Rectal smooth muscle tissue (tissue), 1 donor: ENCODE measurements around the gene MTMR1.

Experiments
- H3K27ac ChIP-seq: one replicate; pipeline ENCODE4 v1.7.0; 2013; ENCODE audit warnings: low read depth, low read length, inconsistent platforms
- H3K27me3 ChIP-seq: one replicate; pipeline ENCODE4 v1.7.0; 2013; ENCODE audit warnings: low read length; ENCODE audit not compliant: control insufficient read depth, insufficient read depth
- H3K36me3 ChIP-seq: one replicate; pipeline ENCODE4 v1.7.0; 2013; ENCODE audit warnings: low read length; ENCODE audit not compliant: control insufficient read depth, insufficient read depth
- H3K4me1 ChIP-seq: one replicate; pipeline ENCODE4 v1.7.0; 2013; ENCODE audit warnings: low read length; ENCODE audit not compliant: control insufficient read depth, insufficient read depth
- H3K4me3 ChIP-seq: one replicate; pipeline ENCODE4 v1.7.0; 2013; ENCODE audit warnings: low read length
- H3K9ac ChIP-seq: one replicate; pipeline ENCODE4 v1.7.0; 2013; ENCODE audit warnings: low read length

The MTMR1 gene

DNA sequence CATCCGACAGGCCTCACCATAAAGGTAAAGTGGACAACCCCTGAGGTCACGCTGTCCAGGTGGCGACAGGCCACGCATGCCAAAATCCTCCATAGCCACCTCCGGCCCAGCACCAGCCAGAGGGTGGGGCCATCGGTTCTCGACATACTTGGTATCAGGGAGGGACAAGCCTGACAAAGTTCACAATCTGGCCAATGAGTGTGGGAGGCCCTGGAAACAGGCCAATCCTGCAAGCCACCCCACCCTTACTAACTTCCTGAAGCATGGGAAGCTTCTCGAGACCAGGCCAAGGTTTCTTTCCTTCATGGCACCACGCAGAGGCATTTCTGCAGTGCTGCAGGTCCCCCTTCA lies 73.8 kb downstream of the MTMR1 start:
- Histone ChIP-seq H3K27ac (no peak overlapping the region), H3K9ac (no peak overlapping the region), H3K4me3 (no peak overlapping the region), H3K27me3 (no peaks in the 10 kb centered on the region), H3K36me3 (no peaks in the 10 kb centered on the region), H3K4me1 (no peaks in the 10 kb centered on the region)

DNA sequence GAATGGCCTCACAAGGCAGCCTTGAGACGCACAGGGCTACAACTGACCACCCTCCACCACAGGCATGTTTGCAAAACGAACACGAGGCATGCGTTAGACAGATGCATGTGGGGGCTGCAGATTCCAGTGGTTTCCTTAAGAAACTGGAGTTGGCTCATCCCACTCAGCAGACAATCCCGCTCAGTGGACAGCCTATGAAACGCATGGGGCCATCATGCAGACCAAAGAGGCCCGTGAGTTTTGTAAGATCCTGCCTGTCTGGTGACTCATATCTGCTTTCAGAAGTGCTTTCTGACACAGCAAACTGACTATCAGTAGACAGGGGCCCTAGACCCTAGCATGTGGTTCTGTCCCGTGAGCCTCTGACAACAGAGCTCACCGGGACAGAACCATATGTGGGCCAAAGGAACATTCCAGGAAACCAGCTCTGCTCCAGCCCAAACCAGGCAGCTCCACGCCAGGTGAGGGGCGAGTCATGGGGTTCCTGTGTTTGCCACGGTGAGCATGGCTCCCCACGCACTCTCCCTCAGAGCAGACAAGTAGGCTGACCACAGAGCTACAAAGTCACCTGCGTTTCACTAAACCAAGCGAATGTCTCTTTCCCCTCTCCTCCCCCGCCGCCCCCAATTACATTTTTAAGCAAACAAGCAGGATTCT lies 74.4 kb downstream of the MTMR1 start:
- Histone ChIP-seq H3K4me1 (no peaks in the 10 kb centered on the region), H3K4me3 (no peak overlapping the region), H3K36me3 (no peaks in the 10 kb centered on the region), H3K27ac (no peak overlapping the region), H3K27me3 (no peaks in the 10 kb centered on the region), H3K9ac (no peak overlapping the region)

DNA sequence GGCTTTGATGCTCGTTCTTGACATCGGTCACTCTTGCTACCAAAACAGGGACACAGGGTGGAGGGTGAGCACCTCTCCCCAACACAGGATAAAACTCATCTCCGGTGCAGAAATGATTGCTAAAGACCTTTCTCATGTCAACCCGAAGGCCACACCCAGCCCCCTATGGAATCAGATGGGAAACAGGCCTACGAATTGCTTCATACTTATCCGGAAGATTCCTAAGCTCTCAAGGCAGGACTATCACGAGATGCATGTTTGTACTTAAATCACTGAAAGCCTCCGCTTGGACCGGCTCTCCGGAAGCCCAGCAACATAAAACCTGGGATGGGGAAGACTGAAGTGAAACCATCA lies 74.9 kb downstream of the MTMR1 start:
- Histone ChIP-seq H3K27me3 (no peaks in the 10 kb centered on the region), H3K9ac (no peak overlapping the region), H3K4me1 (no peaks in the 10 kb centered on the region), H3K27ac (no peak overlapping the region), H3K36me3 (no peaks in the 10 kb centered on the region), H3K4me3 (no peak overlapping the region)

DNA sequence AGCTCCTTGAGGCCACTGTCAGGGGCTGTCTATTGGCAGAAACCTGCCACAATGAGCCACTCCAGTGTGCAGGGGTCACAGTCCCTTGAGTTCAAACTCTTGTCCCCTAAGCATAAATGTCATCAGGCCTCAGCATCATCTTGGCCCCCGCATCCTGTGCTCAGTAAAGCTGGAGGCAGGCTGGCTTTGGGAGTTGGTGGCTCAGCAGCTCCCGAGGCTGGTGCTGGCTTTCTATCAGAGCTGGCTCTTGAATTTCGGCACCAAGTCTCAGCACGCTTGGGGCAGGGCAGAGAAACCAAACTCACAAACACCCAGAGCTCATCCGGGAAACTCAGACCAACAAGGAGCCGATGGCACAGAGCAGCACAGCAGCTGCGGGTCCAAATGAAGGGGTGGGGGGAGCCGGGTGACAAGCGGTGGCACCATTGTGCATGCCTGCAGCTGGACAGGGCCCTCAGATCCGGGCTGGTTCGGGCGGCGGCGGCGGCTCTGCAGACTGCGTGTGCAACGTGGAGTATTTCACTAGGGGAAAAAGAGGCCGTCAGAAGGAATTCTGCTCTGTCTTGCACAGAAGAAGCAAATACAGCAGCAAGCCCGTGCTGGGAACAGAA lies 75.5 kb downstream of the MTMR1 start:
- Histone ChIP-seq H3K9ac (no peak overlapping the region), H3K4me3 (no peak overlapping the region), H3K27ac (no peak overlapping the region), H3K4me1 (no peaks in the 10 kb centered on the region), H3K36me3 (no peaks in the 10 kb centered on the region), H3K27me3 (no peaks in the 10 kb centered on the region)

DNA sequence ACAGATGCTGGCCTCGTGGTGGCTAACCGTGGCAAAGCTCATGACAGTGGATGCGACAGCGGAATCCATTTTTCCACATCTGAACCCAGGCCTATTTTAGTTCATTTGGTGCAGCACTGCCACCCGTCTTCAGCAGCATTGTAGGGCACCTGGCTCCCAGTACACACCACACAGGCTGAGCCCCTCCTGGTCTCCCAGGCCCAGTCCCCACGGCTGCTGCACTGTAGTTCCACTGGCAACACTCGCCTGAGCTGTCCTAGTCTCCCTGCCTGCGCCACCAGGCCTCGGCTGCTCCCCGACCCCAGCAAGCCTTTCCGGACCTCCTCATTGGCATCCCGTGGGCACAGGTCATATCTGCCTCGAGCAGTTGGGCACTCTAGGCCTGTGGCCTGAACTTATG lies 76.2 kb downstream of the MTMR1 start:
- Histone ChIP-seq H3K4me3 (no peak overlapping the region), H3K36me3 (no peaks in the 10 kb centered on the region), H3K4me1 (no peaks in the 10 kb centered on the region), H3K27me3 (no peaks in the 10 kb centered on the region), H3K9ac (no peak overlapping the region), H3K27ac (no peak overlapping the region)

DNA sequence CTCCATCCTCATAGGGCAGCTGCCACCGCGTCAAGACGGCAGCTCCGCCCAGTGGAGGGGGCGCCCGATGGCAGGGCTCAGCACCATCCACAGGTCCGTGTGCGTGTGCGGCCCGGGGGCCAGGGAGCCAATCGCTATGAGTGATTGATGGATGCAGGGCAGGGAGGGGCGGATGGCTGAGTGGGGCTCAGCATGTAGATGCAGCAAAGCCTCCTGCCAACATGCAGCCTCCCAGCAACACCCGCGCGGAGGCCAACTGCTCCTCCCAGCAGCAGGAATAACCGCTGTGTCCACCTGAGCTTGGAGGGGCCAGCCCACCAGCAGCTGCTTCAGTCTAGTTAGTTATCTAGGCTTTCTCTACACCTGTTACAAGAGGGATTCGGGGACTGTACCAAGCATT lies 77.4 kb downstream of the MTMR1 start:
- no peak overlapping the region for H3K4me3 ChIP-seq
- H3K27me3 ChIP-seq, result no peaks in the 10 kb centered on the region
- no peaks in the 10 kb centered on the region for H3K36me3 ChIP-seq
- no peak overlapping the region for H3K9ac ChIP-seq
- no peaks in the 10 kb centered on the region for H3K4me1 ChIP-seq
- H3K27ac ChIP-seq, result no peak overlapping the region

DNA sequence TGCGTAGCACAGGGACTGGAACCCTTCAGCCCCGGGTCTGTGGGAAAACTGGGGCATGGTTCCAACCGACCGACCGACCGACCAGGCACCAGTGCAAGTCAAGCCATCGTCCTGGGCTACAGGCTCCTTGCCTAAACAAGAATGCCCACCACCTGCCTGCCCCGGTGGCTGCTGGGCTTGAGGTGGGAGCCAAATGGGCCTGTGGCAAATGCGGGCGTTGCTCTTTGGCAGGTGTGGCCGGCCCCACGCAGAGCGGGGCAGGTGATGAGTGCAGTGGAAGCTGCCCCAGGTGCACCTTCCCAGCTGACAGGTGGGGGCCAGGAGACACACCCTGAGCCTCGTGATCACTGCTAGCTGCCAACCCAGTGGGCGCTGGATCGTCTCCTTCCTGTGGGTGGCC lies 77.9 kb downstream of the MTMR1 start:
- no peaks in the 10 kb centered on the region for H3K27me3 ChIP-seq
- no peaks in the 10 kb centered on the region for H3K36me3 ChIP-seq
- no peak overlapping the region for H3K27ac ChIP-seq
- no peak overlapping the region for H3K9ac ChIP-seq
- H3K4me1 ChIP-seq, result no peaks in the 10 kb centered on the region
- no peak overlapping the region for H3K4me3 ChIP-seq

DNA sequence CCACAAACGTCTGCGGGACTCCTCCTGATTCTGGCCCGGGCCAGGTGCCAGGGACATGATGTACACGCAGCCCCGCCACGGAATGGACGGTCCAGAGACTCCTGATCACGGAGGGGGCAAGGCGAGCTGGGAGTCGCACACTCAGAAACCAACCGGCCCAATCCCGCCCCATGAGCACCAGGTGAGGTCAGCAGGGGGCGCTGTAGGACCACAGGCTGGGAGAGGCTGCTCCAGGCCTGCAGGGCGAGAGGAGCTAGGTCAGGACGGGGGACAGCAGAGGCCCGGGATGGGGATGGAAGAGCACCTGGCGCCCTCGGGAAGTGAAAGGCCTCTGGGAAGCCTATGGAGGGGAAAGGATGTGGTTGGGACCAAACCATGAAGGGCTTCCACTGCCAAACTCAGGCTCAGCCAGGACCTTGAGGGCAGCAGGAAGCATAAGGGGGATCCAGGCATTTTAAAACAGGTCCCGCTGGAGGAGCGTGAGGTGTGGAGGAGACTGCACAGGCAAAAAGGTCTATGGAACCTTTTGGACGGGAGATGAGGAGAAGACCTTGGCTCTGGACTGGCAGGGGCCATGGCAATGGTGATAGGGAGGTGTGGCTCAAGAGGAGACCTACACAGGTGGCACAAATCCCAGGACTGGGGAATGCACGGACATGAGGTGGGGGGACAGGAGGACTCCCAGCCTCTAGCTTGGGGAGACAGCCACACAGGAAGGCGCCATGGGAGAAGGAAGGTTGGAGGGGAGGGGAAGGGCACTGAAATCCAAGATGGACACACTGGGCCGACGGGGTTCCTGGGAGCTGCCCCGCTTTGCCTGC lies 79.2 kb downstream of the MTMR1 start:
- no peaks in the 10 kb centered on the region for H3K27me3 ChIP-seq
- H3K4me1 ChIP-seq, result no peaks in the 10 kb centered on the region
- no peak overlapping the region for H3K9ac ChIP-seq
- H3K27ac ChIP-seq, result no peak overlapping the region
- H3K36me3 ChIP-seq, result no peaks in the 10 kb centered on the region
- H3K4me3 ChIP-seq, result no peak overlapping the region

DNA sequence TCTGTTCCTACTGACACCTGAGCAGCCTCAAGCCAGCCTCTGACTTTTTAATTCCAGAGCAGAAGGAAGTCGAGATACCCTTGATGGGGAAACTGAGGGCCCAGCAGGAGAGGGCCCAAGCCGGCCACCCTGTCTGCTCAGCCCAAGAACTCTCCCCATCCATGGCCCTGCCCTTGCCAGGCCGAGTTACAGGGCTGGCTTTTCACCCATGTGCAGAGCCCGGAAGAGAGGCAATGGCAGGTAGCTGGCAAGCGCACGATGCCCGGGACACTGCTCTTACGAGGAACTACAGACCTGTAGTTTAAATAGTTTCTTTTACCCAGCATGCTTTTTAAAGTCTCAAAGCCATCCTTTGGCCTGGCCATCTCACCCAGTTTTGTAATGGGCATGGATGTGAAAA lies 79.9 kb downstream of the MTMR1 start:
- Histone ChIP-seq H3K36me3 (no peaks in the 10 kb centered on the region), H3K4me3 (no peak overlapping the region), H3K27me3 (no peaks in the 10 kb centered on the region)

DNA sequence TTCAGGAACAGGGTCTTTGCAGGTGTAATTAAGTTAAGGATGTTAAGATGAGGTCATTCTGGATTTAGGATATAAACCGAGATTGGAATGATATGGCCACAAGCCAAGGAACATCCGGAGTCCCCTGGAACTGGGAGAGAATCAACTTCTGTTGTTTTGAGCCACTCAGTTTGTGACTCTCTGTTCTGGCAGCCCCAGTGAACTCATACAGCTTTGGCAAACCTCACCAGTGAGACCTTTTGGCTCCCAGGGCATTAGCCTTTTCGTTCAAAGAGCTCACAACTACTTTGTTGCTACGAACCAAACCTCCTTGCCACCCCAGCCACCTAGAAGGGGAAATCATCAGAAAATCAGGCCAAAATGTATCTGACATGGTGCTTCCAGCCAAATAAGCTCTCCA lies 80.4 kb downstream of the MTMR1 start:
- H3K27ac ChIP-seq, result no peak overlapping the region
- H3K4me1 ChIP-seq, result no peaks in the 10 kb centered on the region
- no peak overlapping the region for H3K4me3 ChIP-seq
- H3K27me3 ChIP-seq, result no peaks in the 10 kb centered on the region
- no peak overlapping the region for H3K9ac ChIP-seq
- H3K36me3 ChIP-seq, result no peaks in the 10 kb centered on the region

More for the DNA sequence above, 79.9 kb downstream of the MTMR1 start:
- no peak overlapping the region for H3K27ac ChIP-seq
- H3K4me1 ChIP-seq, result no peaks in the 10 kb centered on the region
- no peak overlapping the region for H3K9ac ChIP-seq

DNA sequence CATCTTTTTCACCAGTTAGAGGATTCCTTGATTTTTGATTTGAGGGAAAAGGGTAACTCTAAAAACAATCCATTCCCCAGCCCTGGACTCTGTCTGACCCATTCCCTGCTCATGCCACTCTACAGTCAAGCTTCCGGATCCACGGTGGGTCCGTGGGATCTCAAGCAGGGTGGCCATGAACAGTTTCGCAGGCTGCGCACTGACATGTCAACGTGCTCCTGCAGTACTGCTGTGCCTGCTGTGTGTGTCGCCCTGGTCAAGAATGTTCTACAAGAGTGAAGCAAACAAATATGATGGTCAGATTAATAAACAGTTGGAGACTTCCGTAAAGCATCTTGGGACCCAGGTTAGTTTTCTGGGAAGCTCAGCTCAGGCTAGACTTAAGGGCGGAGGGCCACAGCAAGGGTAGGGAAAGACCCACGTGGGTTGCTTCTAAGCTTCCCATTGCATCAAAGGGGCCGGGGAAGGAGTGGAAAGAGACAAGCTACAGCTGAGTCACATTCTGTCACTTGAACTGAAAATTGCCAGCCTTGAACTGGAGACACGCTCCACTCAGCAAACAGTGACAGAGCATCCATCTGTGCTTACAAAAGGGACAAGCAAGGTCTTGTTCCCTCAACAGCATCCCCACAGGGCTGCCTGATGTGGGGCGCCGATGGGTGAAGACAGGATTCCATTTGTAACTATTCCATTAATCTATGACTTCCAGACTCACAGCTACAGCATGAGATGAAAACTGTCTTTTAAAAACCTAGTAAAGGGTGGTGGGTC lies 81.8 kb downstream of the MTMR1 start:
- H3K27me3 ChIP-seq, result no peaks in the 10 kb centered on the region
- H3K36me3 ChIP-seq, result no peaks in the 10 kb centered on the region
- H3K4me1 ChIP-seq, result no peaks in the 10 kb centered on the region
- H3K27ac ChIP-seq, result no peak overlapping the region
- H3K9ac ChIP-seq, result no peak overlapping the region
- no peak overlapping the region for H3K4me3 ChIP-seq

DNA sequence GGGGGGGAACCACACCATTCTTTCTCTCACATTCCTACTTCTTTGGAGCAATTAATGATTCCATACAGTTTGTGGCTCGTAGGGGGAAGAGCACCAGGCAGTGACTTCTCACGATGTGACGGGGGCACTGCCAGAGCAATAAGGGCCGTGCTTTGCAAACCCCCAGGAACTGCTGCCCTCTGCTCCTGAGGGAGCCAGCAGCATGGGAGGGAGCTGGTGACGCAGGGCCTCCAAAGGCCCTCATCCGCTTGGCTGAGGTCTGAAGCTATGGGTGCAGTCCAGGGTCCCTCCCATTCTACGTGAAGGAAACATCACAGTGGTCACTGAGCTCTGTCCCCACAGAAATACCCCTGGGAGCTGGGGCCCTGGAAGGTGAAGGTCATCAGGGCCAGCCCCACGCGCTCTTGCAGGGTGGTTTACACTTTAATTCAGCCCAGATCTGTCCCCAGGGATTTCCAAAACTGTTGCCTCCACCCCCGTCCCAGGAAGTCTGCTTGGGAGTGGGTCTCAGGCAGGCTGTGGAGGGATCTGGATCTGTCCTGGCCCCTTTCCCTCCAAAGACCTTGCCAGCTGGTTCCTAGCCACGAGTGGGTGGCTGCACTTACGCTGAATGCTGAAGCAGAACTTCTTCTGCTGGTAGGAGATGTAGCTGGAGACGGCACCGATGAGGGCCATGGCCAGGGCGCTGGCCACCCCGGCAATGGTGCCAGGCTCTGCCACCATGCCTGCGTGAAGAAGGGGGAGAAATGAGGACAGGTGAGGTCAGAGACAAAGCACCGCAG lies 82.6 kb downstream of the MTMR1 start:
- Histone ChIP-seq H3K27ac (no peak overlapping the region), H3K27me3 (no peaks in the 10 kb centered on the region), H3K36me3 (no peaks in the 10 kb centered on the region), H3K4me3 (no peak overlapping the region), H3K4me1 (no peaks in the 10 kb centered on the region), H3K9ac (no peak overlapping the region)
